ENCODE results near the gene COX8A.

COX8A gene

DNA sequence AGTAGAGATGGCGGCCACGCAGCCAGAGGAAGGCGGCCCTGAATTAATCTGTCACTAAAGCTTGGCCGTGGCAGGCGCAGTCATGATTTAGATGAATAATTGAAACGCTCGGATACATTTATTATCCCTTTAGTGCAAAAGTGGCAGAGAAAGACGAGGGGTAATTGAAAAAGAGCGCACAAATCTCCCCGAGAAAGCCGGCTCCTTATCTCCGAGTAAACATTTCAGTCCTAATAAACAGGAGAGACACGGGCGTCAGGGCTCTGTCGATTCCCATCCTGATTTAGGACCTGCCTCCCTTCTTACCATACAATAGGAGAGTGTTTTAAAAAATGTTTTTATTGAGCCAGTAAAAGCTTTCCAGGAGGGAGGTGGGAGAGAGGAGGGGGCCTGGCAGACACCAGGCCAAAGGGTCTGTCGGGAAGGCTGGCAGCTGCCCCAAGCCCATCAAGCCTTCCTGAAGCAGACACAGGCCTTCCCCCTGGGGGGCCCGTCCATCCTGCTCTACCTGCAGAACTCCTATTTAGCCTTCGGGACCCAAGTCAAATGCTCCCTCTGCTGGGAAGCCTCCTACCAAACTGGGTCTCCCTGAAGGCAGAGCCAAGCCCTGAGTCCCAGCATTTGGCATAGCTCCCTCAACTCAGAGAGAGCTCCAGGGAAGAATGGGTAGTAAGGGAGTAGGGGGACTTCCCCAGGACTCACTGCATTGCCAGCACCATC is 34.7 kb downstream of the COX8A start:
- no peak for ATAC-seq
- TF ChIP-seq ZFP3 (CRISPR knock-in tag; IDR thresholded peaks at IDR 0.05): peak; percentile 91
- TF ChIP-seq ZFP30 (CRISPR knock-in tag; IDR thresholded peaks at IDR 0.05): no peak
- TF ChIP-seq ISL1 (CRISPR knock-in tag; IDR thresholded peaks at IDR 0.05): no peak

GRCh38 chr11:64009710-64010109 is 35.3 kb downstream of the COX8A start:
- no peak for TF ChIP-seq ZNF70 (CRISPR knock-in tag; IDR thresholded peaks at IDR 0.05)
- no peak for TF ChIP-seq BACH2 (CRISPR knock-in tag; IDR thresholded peaks at IDR 0.05; ENCODE audit: borderline replicate concordance)
- TF ChIP-seq ESRRG (CRISPR knock-in tag; IDR thresholded peaks at IDR 0.05): no peak
- TF ChIP-seq ZFP30 (CRISPR knock-in tag; IDR thresholded peaks at IDR 0.05): no peak
- TF ChIP-seq PPARA (CRISPR knock-in tag; IDR thresholded peaks at IDR 0.05; ENCODE audit: borderline replicate concordance): no peak
- TF ChIP-seq TCF4 (CRISPR knock-in tag; IDR thresholded peaks at IDR 0.05; ENCODE audit: borderline replicate concordance): no peak
- TF ChIP-seq ZFP3 (CRISPR knock-in tag; IDR thresholded peaks at IDR 0.05): no peak
- no peak for TF ChIP-seq GLIS3 (CRISPR knock-in tag; IDR thresholded peaks at IDR 0.05)
- no peak for TF ChIP-seq TSHZ2 (CRISPR knock-in tag; IDR thresholded peaks at IDR 0.05)
- TF ChIP-seq CSDC2 (CRISPR knock-in tag; IDR thresholded peaks at IDR 0.05): no peak
- TF ChIP-seq, protein P1, sequence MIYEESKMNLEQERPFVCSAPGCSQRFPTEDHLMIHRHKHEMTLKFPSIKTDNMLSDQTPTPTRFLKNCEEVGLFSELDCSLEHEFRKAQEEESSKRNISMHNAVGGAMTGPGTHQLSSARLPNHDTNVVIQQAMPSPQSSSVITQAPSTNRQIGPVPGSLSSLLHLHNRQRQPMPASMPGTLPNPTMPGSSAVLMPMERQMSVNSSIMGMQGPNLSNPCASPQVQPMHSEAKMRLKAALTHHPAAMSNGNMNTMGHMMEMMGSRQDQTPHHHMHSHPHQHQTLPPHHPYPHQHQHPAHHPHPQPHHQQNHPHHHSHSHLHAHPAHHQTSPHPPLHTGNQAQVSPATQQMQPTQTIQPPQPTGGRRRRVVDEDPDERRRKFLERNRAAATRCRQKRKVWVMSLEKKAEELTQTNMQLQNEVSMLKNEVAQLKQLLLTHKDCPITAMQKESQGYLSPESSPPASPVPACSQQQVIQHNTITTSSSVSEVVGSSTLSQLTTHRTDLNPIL (CRISPR knock-in tag; IDR thresholded peaks at IDR 0.05; ENCODE audit: low read depth): no peak
- TF ChIP-seq ZC3H10 (CRISPR knock-in tag; IDR thresholded peaks at IDR 0.05): no peak
- TF ChIP-seq RARB (CRISPR knock-in tag; IDR thresholded peaks at IDR 0.05): no peak
- TF ChIP-seq, protein P2, sequence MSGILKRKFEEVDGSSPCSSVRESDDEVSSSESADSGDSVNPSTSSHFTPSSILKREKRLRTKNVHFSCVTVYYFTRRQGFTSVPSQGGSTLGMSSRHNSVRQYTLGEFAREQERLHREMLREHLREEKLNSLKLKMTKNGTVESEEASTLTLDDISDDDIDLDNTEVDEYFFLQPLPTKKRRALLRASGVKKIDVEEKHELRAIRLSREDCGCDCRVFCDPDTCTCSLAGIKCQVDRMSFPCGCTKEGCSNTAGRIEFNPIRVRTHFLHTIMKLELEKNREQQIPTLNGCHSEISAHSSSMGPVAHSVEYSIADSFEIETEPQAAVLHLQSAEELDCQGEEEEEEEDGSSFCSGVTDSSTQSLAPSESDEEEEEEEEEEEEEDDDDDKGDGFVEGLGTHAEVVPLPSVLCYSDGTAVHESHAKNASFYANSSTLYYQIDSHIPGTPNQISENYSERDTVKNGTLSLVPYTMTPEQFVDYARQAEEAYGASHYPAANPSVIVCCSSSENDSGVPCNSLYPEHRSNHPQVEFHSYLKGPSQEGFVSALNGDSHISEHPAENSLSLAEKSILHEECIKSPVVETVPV (CRISPR knock-in tag; IDR thresholded peaks at IDR 0.05): no peak
- no peak for ATAC-seq

DNA sequence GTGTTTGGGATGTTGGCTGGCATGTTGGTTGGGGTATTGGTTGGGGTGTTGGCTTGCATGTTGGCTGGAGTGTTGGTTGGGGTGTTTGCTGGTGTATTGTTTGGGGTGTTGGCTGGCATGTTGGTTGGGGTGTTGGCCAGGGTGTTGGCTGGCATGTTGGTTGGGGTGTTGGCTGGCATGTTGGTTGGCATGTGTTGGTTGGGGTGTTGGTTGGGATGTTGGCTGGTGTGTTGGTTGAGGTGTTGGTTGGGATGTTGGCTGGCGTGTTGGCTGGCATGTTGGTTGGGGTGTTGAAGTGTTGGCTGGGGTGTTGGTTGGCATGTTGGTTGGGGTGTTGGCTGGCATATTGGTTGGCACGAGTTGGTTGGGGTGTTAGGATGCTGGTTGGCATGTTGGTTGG is 36.4 kb downstream of the COX8A start:
- TF ChIP-seq ISL1 (CRISPR knock-in tag; IDR thresholded peaks at IDR 0.05) (no peak), ARNTL (CRISPR knock-in tag; IDR thresholded peaks at IDR 0.05; ENCODE audit: borderline replicate concordance, low read depth) (no peak), ESRRG (CRISPR knock-in tag; IDR thresholded peaks at IDR 0.05) (no peak), ZFP30 (CRISPR knock-in tag; IDR thresholded peaks at IDR 0.05) (no peak), CSDC2 (CRISPR knock-in tag; IDR thresholded peaks at IDR 0.05) (no peak), GLIS3 (CRISPR knock-in tag; IDR thresholded peaks at IDR 0.05) (no peak), TCF4 (CRISPR knock-in tag; IDR thresholded peaks at IDR 0.05; ENCODE audit: borderline replicate concordance) (no peak)
- TF ChIP-seq, protein P1 (CRISPR knock-in tag; IDR thresholded peaks at IDR 0.05; ENCODE audit: low read depth): no peak
- no peak for ATAC-seq

GRCh38 chr11:64011371-64011770 is 37.0 kb downstream of the COX8A start:
- TF ChIP-seq CSDC2 (CRISPR knock-in tag; IDR thresholded peaks at IDR 0.05): no peak
- ATAC-seq: no peak

GRCh38 chr11:64013141-64013896 is 38.9 kb downstream of the COX8A start:
- TF ChIP-seq PPARA (CRISPR knock-in tag; IDR thresholded peaks at IDR 0.05; ENCODE audit: borderline replicate concordance) (no peak), ZNF8 (CRISPR knock-in tag; IDR thresholded peaks at IDR 0.05) (no peak), CSDC2 (CRISPR knock-in tag; IDR thresholded peaks at IDR 0.05) (no peak), ZNF565 (CRISPR knock-in tag; conservative IDR thresholded peaks at IDR 0.05; ENCODE audit: low read depth) (no peak)
- ATAC-seq: no peak

All from SK-N-SH treated with all-trans-retinoic acid at 6 μM for 48 hours (cell line).